ENCODE results near the gene ZFP92. TPM values are rescaled to one million over a fixed set of nuclear protein-coding genes. Genes with fewer than 3 reads are reported as not detected.

ZFP92 gene
- polyA plus RNA-seq, 1 donor, result 0.63 TPM

GRCh38 chrX:153457136-153457825, 46.0 kb downstream of the ZFP92 start:
- no peak for DNase-seq

- DNase-seq, result no peak
Measured at GRCh38 chrX:153457827-153458466, 46.7 kb downstream of the ZFP92 start.

GRCh38 chrX:153458476-153458875, 47.2 kb downstream of the ZFP92 start:
- no peak for DNase-seq

DNA sequence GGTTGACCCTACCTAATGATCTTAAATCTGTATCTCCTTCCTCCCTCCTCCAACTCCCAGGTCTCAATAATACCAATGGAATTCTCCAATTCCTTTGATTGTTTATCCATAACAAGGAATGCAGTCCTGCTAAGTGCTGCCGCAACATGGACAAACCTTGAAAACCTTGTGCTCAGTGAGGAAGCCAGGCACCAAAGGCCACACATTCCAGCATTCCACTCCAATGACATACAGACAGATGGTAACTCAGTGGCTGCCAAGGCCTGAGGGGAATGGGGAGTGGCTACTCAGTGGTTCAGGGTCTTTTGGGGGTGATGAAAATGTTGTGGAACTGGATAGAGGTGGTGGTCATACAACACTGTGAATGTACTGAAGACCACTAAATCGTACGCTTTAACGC, 48.7 kb downstream of the ZFP92 start:
- no peak for DNase-seq

DNA sequence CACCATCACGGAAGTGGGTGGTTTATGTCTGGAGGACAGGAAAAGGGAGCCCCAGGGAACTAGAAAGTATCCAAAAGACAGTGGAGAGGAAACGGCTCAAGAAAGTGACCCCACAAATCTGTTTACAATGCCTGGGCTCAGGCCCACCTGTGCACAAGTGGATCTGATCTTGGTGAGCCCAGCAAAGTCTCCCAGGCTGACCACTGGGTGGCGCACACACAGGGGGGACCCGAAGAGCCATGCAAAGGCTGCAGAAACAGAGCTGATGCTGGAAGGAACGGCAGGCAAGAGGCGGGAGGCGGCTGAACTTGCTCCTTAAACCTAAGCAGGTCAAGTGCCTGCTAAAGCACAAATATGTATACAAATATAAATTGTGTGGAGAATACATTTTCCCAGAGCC, 49.6 kb downstream of the ZFP92 start:
- no peak for DNase-seq

Other genes with a start within 250 kb of the ZFP92 start
- not detected for gene MAGEA1, start 232.2 kb upstream of the ZFP92 start, polyA plus RNA-seq (ENCODE audit: insufficient read length)
- gene PNMA6F, start 89.7 kb upstream of the ZFP92 start, polyA plus RNA-seq (ENCODE audit: insufficient read length), result not detected
- 7.9 TPM for gene ZNF275, start 77.3 kb upstream of the ZFP92 start, polyA plus RNA-seq (ENCODE audit: insufficient read length)
- gene PNMA6E, start 10.1 kb upstream of the ZFP92 start, polyA plus RNA-seq (ENCODE audit: insufficient read length), result not detected
- gene TREX2, start 34.6 kb downstream of the ZFP92 start, polyA plus RNA-seq (ENCODE audit: insufficient read length), result 0.43 TPM
- 25.9 TPM for gene HAUS7, start 59.1 kb downstream of the ZFP92 start, polyA plus RNA-seq (ENCODE audit: insufficient read length)
- 101 TPM for gene BGN, start 83.5 kb downstream of the ZFP92 start, polyA plus RNA-seq (ENCODE audit: insufficient read length)
- gene ATP2B3, start 106.2 kb downstream of the ZFP92 start, polyA plus RNA-seq (ENCODE audit: insufficient read length), result 0.36 TPM
- gene CCNQ, start 187.7 kb downstream of the ZFP92 start, polyA plus RNA-seq (ENCODE audit: insufficient read length), result 11.5 TPM
- gene DUSP9, start 235.7 kb downstream of the ZFP92 start, polyA plus RNA-seq (ENCODE audit: insufficient read length), result 0.14 TPM